Neural cell (in vitro differentiated cells): ENCODE results near the gene TSPAN16. TPM values are rescaled to one million over a fixed set of nuclear protein-coding genes. Genes with fewer than 3 reads are reported as not detected.
"Not testable (repeated sequence)": the region's sequence is repeated elsewhere in the genome, so short reads cannot be mapped to it uniquely, and the experiment has no call there.

Experiments used
- H2AFZ ChIP-seq: fragments of 200-600, 300-800 bp; sonication (generic), shearing (Covaris generic); 2 replicates; pipeline ENCODE4 v1.6.0; 2014; ENCODE audit warnings: low read depth, mild to moderate bottlenecking, antibody characterized with exemption, low read length, moderate library complexity
- H3F3A ChIP-seq: fragments of 200-600 bp; shearing (Covaris generic); 2 replicates; pipeline ENCODE4 v1.6.1; 2016; ENCODE audit warnings: mild to moderate bottlenecking, moderate library complexity, mixed read lengths, antibody characterized with exemption, low read length; ENCODE audit not compliant: insufficient read depth, poor library complexity, severe bottlenecking
- H3K27ac ChIP-seq: fragments of 200-600, 300-800 bp; sonication (generic), shearing (Covaris generic); 2 replicates; pipeline ENCODE4 v1.5.1; 2014; ENCODE audit warnings: mild to moderate bottlenecking, low read length, moderate library complexity
- H3K27me3 ChIP-seq: fragments of 300-800, 200-600 bp; sonication (generic), shearing (Covaris generic); 2 replicates; pipeline ENCODE4 v1.6.0; 2014; ENCODE audit warnings: mild to moderate bottlenecking, low read depth, low read length, moderate library complexity; ENCODE audit not compliant: insufficient read depth
- H3K36me3 ChIP-seq: fragments of 300-800, 200-600 bp; sonication (generic), shearing (Covaris generic); 2 replicates; pipeline ENCODE4 v1.5.1; 2014; ENCODE audit warnings: mild to moderate bottlenecking, antibody characterized with exemption, low read length, moderate library complexity; ENCODE audit not compliant: insufficient read depth
- H3K4me2 ChIP-seq: fragments of 300-800, 200-600 bp; sonication (generic), shearing (Covaris generic); 2 replicates; pipeline ENCODE4 v1.6.0; 2014; ENCODE audit warnings: mild to moderate bottlenecking, low read length
- H3K4me3 ChIP-seq: fragments of 300-800, 200-600 bp; sonication (generic), shearing (Covaris generic); 2 replicates; pipeline ENCODE4 v1.5.1; 2014; ENCODE audit warnings: mild to moderate bottlenecking, low read length, moderate library complexity
- H3K79me2 ChIP-seq: fragments of 200-600 bp; shearing (Covaris generic); replicated peaks from 2 replicates; pipeline ENCODE4 v1.6.0; 2014; ENCODE audit warnings: mild to moderate bottlenecking, low read length, moderate library complexity; ENCODE audit not compliant: insufficient read depth
- H3K9ac ChIP-seq: fragments of 300-800, 200-600 bp; sonication (generic), shearing (Covaris generic); 2 replicates; pipeline ENCODE4 v1.6.1; 2016; ENCODE audit warnings: mild to moderate bottlenecking, low read length, mixed read lengths
- H3K9me2 ChIP-seq: fragments of 200-600 bp; shearing (Covaris generic); 2 replicates; pipeline ENCODE4 v1.6.1; 2016; ENCODE audit warnings: mild to moderate bottlenecking, low read length, mixed read lengths; ENCODE audit not compliant: insufficient read depth
- H3K9me3 ChIP-seq: fragments of 200-600, 300-800 bp; sonication (generic), shearing (Covaris generic); 2 replicates; pipeline ENCODE4 v1.6.1; 2016; ENCODE audit warnings: mild to moderate bottlenecking, mixed run types, low read length, moderate library complexity, mixed read lengths
- H4K20me1 ChIP-seq: fragments of 200-600 bp; shearing (Covaris generic); 2 replicates; pipeline ENCODE4 v1.6.1; 2016; ENCODE audit warnings: mild to moderate bottlenecking, mixed run types; ENCODE audit not compliant: insufficient read depth
- EP300 ChIP-seq: fragments of 450-650 bp; conservative IDR thresholded peaks from 2 replicates; pipeline ENCODE4 v1.6.1; 2014; ENCODE audit warnings: antibody characterized with exemption, mild to moderate bottlenecking, moderate library complexity; ENCODE audit not compliant: poor library complexity, severe bottlenecking
- EZH2 ChIP-seq: fragments of 200-600, 300-800 bp; shearing (Covaris generic), sonication (generic); IDR thresholded peaks from 2 replicates; pipeline ENCODE4 v1.6.1; 2014; ENCODE audit warnings: antibody characterized with exemption, low read length, borderline replicate concordance, mild to moderate bottlenecking; ENCODE audit not compliant: insufficient read depth, poor library complexity, severe bottlenecking
- MXI1 ChIP-seq: fragments of 450-650 bp; conservative IDR thresholded peaks from 2 replicates; pipeline ENCODE4 v1.6.1; 2014; ENCODE audit warnings: antibody characterized with exemption, mild to moderate bottlenecking; ENCODE audit not compliant: poor library complexity, severe bottlenecking
- POLR2AphosphoS5 ChIP-seq: IDR thresholded peaks from 2 replicates; pipeline ENCODE4 v1.6.1; 2012
- RAD21 ChIP-seq: fragments of 450-650 bp; conservative IDR thresholded peaks from 2 replicates; pipeline ENCODE4 v1.6.1; 2014; ENCODE audit warnings: antibody characterized with exemption, mild to moderate bottlenecking, moderate library complexity
- SMC3 ChIP-seq: fragments of 450-650 bp; conservative IDR thresholded peaks from 2 replicates; pipeline ENCODE4 v1.6.1; 2014; ENCODE audit warnings: antibody characterized with exemption, mild to moderate bottlenecking, moderate library complexity; ENCODE audit not compliant: poor library complexity
- TAF1 ChIP-seq: IDR thresholded peaks from 2 replicates; pipeline ENCODE4 v1.6.1; 2012; ENCODE audit warnings: low read depth
- polyA plus RNA-seq: library from polyadenylated mRNA; depleted of rRNA; stranded (reverse); fragments of >200 nt; gene quantifications from 2 replicates; pipeline ENCODE4 v1.2.3, GENCODE V29; 2014
- TF ChIP-seq, protein P1 (sequence below): IDR thresholded peaks from 2 replicates; pipeline ENCODE4 v1.6.1; 2012; ENCODE audit warnings: borderline replicate concordance
- TF ChIP-seq, protein P2 (sequence below): fragments of 450-650 bp; IDR thresholded peaks from 2 replicates; pipeline ENCODE4 v1.5.1; 2014; ENCODE audit warnings: antibody characterized with exemption, mild to moderate bottlenecking, moderate library complexity; ENCODE audit not compliant: poor library complexity, severe bottlenecking

The TSPAN16 gene
- polyA plus RNA-seq, 1 donor from 2014 or later: not detected

DNA sequence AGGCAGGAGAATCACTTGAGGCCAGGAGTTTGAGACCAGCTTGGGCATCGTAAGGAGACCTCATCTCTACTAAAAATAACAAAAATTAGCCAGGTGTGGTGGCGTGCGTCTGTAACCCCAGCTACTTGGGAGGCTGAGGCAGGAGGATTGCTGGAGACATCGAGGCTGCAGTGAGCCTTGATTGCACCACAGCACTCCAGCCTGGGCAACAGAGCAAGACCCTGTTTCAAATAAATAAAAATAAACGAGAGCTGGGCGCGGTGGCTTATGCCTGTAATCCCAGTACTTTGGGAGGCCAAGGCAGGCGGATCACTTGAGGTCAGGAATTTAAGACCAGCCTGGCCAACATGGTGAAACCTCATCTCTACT lies 44.1 kb downstream of the TSPAN16 start:
- not testable (repeated sequence) for H3K9me3 ChIP-seq, H4K20me1 ChIP-seq, H3K27me3 ChIP-seq, H2AFZ ChIP-seq, H3F3A ChIP-seq, H3K9me2 ChIP-seq, H3K27ac ChIP-seq, H3K4me2 ChIP-seq
- peak overlapping the region; percentile 90 for H3K9ac ChIP-seq
- H3K36me3 ChIP-seq: peaks cover 11% of the 10 kb centered on the region
- H3K79me2 ChIP-seq: peaks cover 19% of the 10 kb centered on the region
- peak overlapping the region; percentile 96 for H3K4me3 ChIP-seq

DNA sequence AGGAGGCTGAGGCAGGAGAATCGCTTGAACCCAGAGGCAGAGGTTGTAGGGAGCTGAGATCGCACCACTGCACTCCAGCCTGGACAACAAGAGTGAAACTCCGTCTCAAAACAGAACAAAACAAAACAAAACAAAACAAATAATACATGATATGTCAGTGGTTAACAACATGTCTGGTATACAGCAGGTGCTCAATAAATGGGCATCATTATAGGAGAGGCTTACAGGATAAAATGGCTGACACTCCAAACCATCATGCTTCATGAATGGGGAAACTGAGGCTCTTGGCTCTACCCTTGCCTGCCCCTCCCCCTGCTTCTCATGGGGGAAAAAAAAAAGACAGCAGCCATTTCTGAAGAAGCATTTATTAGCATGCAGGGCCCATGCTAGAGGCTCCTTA lies 46.5 kb downstream of the TSPAN16 start:
- Histone ChIP-seq H2AFZ (no peak overlapping the region), H4K20me1 (no peaks in the 10 kb centered on the region), H3K9me2 (no peaks in the 10 kb centered on the region), H3K4me2 (no peak overlapping the region), H3K79me2 (peaks cover 19% of the 10 kb centered on the region), H3K27me3 (no peaks in the 10 kb centered on the region), H3K9ac (no peak overlapping the region), H3K4me3 (no peak overlapping the region), H3K36me3 (no peaks in the 10 kb centered on the region), H3K9me3 (no peaks in the 10 kb centered on the region), H3F3A (no peaks in the 10 kb centered on the region), H3K27ac (no peak overlapping the region)
- TF ChIP-seq RAD21 (no peak), EZH2 (no peak), MXI1 (no peak), SMC3 (no peak), TAF1 (no peak), EP300 (no peak), POLR2AphosphoS5 (no peak)
- TF ChIP-seq, protein P1, sequence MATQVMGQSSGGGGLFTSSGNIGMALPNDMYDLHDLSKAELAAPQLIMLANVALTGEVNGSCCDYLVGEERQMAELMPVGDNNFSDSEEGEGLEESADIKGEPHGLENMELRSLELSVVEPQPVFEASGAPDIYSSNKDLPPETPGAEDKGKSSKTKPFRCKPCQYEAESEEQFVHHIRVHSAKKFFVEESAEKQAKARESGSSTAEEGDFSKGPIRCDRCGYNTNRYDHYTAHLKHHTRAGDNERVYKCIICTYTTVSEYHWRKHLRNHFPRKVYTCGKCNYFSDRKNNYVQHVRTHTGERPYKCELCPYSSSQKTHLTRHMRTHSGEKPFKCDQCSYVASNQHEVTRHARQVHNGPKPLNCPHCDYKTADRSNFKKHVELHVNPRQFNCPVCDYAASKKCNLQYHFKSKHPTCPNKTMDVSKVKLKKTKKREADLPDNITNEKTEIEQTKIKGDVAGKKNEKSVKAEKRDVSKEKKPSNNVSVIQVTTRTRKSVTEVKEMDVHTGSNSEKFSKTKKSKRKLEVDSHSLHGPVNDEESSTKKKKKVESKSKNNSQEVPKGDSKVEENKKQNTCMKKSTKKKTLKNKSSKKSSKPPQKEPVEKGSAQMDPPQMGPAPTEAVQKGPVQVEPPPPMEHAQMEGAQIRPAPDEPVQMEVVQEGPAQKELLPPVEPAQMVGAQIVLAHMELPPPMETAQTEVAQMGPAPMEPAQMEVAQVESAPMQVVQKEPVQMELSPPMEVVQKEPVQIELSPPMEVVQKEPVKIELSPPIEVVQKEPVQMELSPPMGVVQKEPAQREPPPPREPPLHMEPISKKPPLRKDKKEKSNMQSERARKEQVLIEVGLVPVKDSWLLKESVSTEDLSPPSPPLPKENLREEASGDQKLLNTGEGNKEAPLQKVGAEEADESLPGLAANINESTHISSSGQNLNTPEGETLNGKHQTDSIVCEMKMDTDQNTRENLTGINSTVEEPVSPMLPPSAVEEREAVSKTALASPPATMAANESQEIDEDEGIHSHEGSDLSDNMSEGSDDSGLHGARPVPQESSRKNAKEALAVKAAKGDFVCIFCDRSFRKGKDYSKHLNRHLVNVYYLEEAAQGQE: no peak
- TF ChIP-seq, protein P2, sequence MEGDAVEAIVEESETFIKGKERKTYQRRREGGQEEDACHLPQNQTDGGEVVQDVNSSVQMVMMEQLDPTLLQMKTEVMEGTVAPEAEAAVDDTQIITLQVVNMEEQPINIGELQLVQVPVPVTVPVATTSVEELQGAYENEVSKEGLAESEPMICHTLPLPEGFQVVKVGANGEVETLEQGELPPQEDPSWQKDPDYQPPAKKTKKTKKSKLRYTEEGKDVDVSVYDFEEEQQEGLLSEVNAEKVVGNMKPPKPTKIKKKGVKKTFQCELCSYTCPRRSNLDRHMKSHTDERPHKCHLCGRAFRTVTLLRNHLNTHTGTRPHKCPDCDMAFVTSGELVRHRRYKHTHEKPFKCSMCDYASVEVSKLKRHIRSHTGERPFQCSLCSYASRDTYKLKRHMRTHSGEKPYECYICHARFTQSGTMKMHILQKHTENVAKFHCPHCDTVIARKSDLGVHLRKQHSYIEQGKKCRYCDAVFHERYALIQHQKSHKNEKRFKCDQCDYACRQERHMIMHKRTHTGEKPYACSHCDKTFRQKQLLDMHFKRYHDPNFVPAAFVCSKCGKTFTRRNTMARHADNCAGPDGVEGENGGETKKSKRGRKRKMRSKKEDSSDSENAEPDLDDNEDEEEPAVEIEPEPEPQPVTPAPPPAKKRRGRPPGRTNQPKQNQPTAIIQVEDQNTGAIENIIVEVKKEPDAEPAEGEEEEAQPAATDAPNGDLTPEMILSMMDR: no peak
